GM13976 (cell line): ENCODE measurements around the gene KDM8.
"Not testable (repeated sequence)": the region's sequence is repeated elsewhere in the genome, so short reads cannot be mapped to it uniquely, and the experiment has no call there.

ENCODE experiments used
- DNase-seq: peaks from one replicate; pipeline ENCODE4 v3.0.0; 2012; ENCODE audit warnings: low spot score
- CTCF ChIP-seq: IDR thresholded peaks from 2 replicates; pipeline ENCODE4 v1.5.1; 2012; ENCODE audit warnings: borderline replicate concordance, mild to moderate bottlenecking; ENCODE audit not compliant: insufficient read depth; ENCODE audit errors: extremely low read depth, missing control alignments, control extremely low read depth
- in situ Hi-C: fragments of 300-500 bp; cut with MboI; formaldehyde crosslinking; loops from one replicate; pipeline ENCODE4 v1.12.0; 2022; ENCODE audit warnings: low sequenced_read_pairs, mixed read lengths, inconsistent platforms; ENCODE audit not compliant: unreplicated experiment

Gene KDM8

GRCh38 chr16:27245276-27246172 lies 42.2 kb downstream of the KDM8 start:
- in situ Hi-C loops = loop anchor here (5.0 kb wide), 1 partner anchor 37 kb away; no protein-coding TSS in a partner anchor
- DNase-seq = no peak
- TF ChIP-seq CTCF = no peak

- TF ChIP-seq CTCF = no peak
- in situ Hi-C loops = loop anchor here (5.0 kb wide), 1 partner anchor 36 kb away; no protein-coding TSS in a partner anchor
- no peak for DNase-seq
Observed at GRCh38 chr16:27246439-27246838, 43.1 kb downstream of the KDM8 start.

GRCh38 chr16:27247076-27247475 lies 43.8 kb downstream of the KDM8 start:
- in situ Hi-C loops = loop anchor here (5.0 kb wide), 1 partner anchor 35 kb away; no protein-coding TSS in a partner anchor
- DNase-seq = not testable (repeated sequence)

GRCh38 chr16:27248036-27248435 lies 44.7 kb downstream of the KDM8 start:
- TF ChIP-seq CTCF = no peak
- in situ Hi-C loops = loop anchor here (5.0 kb wide), 1 partner anchor 34 kb away; no protein-coding TSS in a partner anchor
- no peak for DNase-seq

GRCh38 chr16:27248886-27249285 lies 45.6 kb downstream of the KDM8 start:
- not testable (repeated sequence) for DNase-seq
- in situ Hi-C loops = loop anchor here (5.0 kb wide), 1 partner anchor 33 kb away; no protein-coding TSS in a partner anchor

- in situ Hi-C loops = no loop called here
- no peak for TF ChIP-seq CTCF
- no peak for DNase-seq
Observed at GRCh38 chr16:27251541-27252205, 48.3 kb downstream of the KDM8 start.

GRCh38 chr16:27252206-27252585 lies 48.9 kb downstream of the KDM8 start:
- TF ChIP-seq CTCF = no peak
- in situ Hi-C loops = no loop called here
- DNase-seq = no peak
